ENCODE data around the gene ANAPC1.
"Not testable (repeated sequence)": the region's sequence is repeated elsewhere in the genome, so short reads cannot be mapped to it uniquely, and the experiment has no call there.

Gene ANAPC1

DNA sequence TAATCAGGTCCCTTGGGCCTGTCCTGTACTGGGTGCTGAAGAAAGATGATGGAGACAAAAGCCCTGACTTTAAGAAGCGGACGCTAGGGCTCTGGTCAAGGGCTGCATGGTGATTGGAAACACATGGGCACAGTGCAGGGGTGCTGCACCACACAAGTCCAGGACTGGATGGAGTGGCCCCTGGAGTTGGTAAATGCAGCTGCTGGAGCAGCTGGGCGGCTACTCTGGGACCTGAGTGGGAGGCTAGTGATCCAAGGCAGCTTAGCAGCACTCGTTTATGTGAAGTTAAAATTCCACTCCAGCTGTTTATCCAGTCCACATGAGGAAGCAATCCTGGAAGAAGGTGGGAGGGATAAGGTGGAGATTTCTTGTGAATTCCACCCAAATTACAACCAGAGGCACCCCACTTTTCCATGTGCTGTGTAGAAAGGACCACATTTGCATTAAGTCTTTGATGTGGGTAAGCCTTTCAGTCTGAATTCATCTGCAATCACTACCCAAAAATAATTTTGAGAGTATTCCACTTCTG, 39.3 kb upstream of the ANAPC1 start:
- DNase-seq (ENCODE audit: low read depth in 2 of 2), result peak in 1 of 2 donors; percentile 15
- no peak overlapping the region for H3K4me3 ChIP-seq (replicated peaks in 1 of 2; ENCODE audit: low read depth in 2 of 2, low read length in 2 of 2)
- TF ChIP-seq, protein P1, sequence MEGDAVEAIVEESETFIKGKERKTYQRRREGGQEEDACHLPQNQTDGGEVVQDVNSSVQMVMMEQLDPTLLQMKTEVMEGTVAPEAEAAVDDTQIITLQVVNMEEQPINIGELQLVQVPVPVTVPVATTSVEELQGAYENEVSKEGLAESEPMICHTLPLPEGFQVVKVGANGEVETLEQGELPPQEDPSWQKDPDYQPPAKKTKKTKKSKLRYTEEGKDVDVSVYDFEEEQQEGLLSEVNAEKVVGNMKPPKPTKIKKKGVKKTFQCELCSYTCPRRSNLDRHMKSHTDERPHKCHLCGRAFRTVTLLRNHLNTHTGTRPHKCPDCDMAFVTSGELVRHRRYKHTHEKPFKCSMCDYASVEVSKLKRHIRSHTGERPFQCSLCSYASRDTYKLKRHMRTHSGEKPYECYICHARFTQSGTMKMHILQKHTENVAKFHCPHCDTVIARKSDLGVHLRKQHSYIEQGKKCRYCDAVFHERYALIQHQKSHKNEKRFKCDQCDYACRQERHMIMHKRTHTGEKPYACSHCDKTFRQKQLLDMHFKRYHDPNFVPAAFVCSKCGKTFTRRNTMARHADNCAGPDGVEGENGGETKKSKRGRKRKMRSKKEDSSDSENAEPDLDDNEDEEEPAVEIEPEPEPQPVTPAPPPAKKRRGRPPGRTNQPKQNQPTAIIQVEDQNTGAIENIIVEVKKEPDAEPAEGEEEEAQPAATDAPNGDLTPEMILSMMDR (IDR thresholded peaks at IDR 0.05; ENCODE audit: low read depth, low read length), result no peak

DNA sequence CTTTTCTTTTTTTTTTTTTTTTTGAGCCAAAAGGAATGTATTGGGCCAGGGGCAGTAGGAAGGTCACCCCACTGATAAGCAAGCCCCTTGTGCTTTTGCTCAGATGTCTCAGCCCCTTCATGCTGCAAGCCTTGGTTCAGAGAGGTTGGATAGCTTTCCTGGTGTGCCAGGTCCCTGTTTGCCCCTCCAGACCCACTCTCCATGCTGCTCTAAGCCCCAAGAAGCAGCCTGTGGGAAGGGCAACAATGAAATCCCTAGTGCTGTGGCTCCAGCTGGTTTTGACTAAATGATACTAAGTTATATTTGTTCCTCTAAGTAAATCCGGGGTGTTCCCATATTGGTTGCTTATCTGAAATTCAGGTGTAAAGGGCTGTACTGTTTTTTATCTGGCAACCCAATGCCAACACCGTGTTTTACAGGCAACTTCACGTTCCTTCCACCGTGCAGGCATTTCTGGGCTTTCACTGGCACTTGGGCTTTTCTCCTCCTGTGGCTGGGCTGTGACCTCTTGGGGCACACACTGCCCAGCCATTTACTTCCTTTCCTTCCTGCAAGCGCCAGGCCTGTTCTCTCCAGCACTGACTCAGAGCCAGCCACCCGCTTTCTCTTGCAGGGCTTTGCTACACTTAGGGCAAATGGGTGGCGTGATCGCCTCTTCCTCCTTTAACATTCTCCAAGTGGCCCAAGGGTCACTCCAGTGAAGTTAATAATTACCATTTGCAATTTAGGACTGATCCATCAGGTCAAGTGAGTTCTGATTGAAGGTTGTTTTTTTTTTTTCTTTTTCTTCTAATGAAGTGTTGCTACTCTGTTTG, 36.0 kb upstream of the ANAPC1 start:
- H3K4me3 ChIP-seq (replicated peaks in 1 of 2; ENCODE audit: low read depth in 2 of 2, low read length in 2 of 2), result no peak overlapping the region
- DNase-seq (ENCODE audit: low read depth in 2 of 2), result peak in 1 of 2 donors; percentile 32
- TF ChIP-seq, protein P1 (IDR thresholded peaks at IDR 0.05; ENCODE audit: low read depth, low read length), result no peak

DNA sequence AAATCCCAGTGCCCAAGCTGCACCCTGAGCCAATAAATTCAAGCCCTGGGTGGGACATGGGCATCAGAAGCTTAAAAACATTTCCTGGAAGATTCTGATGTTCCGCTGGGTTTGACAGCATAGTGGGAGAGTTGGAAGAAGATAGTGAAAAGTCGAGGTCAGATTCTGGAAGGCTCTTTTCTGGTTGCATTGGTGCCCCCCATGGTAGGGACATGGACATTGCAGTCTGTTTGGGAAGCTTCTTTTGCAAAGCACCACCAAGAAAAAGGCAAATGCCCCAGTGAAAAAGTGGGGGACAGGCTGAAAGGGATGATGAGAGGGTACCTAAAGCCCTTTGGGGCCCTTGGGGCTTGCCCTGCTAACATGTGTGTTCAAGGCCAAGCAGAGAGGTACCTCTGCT, 35.4 kb upstream of the ANAPC1 start:
- TF ChIP-seq, protein P1 (IDR thresholded peaks at IDR 0.05; ENCODE audit: low read depth, low read length), result peak; percentile 30
- no peak for DNase-seq (ENCODE audit: low read depth in 2 of 2)
- H3K4me3 ChIP-seq (replicated peaks in 1 of 2; ENCODE audit: low read depth in 2 of 2, low read length in 2 of 2), result no peak overlapping the region

DNA sequence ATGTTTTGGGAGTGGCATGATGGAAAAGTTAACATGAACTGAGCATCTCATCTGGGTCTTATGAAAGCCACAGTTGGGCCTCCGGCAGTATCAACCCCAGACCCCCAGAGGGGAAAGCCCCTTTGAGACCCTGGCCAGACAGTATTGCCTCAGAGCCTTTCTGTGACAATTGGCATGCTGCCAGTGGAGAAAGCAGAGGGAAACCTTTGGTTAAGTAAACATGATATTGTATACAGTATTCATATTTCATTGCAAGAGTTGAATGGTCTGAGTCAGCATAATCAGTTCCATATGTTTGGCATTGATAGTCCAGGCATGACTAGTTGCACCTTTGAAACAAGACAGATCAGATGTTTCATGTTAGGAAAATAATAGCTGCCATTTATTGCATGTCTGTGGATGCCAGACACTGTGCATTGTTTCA, 34.4 kb upstream of the ANAPC1 start:
- TF ChIP-seq, protein P1 (IDR thresholded peaks at IDR 0.05; ENCODE audit: low read depth, low read length), result no peak
- DNase-seq (ENCODE audit: low read depth in 2 of 2), result peak; percentile 77 to 82

DNA sequence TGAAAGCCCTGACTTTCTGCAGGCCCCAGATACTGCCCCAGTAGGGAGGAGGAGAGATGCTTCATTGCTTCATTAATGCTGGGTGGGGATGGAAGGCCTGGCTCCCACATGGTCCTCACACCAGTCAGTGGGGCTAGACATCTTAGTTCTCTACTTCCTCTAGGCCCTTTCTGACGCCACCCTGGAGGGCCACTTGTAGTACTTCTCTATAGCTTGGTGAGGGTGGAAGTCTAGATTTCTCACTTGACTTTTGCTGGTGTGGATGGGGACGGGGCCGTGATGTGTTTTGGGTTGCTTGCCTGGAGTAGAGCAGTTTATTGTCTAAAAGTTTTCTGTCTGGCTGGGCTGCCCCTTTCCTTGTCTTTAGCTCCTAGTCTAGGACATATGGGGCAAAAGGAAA, 33.1 kb upstream of the ANAPC1 start:
- TF ChIP-seq, protein P1 (IDR thresholded peaks at IDR 0.05; ENCODE audit: low read depth, low read length), result no peak
- DNase-seq (ENCODE audit: low read depth in 2 of 2), result no peak
- no peak overlapping the region for H3K4me3 ChIP-seq (replicated peaks in 1 of 2; ENCODE audit: low read depth in 2 of 2, low read length in 2 of 2)

More for the DNA sequence above, 34.4 kb upstream of the ANAPC1 start:
- no peak overlapping the region for H3K4me3 ChIP-seq (replicated peaks in 1 of 2; ENCODE audit: low read depth in 2 of 2, low read length in 2 of 2)

DNA sequence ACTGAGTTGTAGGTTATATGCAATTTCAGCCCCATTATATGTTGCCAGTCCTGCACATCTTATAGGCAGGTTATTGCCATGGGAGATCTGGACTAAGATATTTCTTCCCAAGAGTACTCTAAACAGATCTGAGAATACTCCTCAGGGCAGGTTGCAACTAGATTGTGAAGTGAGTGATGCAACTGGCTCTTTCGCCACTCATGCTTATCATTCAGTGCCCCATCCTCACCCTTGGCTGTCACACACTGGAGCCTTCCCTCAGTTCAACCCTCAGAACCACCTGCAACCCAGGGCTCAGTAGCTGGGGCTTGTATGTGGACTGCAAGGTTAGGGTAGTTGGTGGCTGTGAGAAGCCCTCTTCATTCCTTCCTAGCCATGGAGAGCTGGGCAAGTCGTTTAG, 28.6 kb upstream of the ANAPC1 start:
- DNase-seq (ENCODE audit: low read depth in 2 of 2), result no peak
- no peak overlapping the region for H3K4me3 ChIP-seq (replicated peaks in 1 of 2; ENCODE audit: low read depth in 2 of 2, low read length in 2 of 2)
- TF ChIP-seq, protein P1 (IDR thresholded peaks at IDR 0.05; ENCODE audit: low read depth, low read length), result no peak

DNA sequence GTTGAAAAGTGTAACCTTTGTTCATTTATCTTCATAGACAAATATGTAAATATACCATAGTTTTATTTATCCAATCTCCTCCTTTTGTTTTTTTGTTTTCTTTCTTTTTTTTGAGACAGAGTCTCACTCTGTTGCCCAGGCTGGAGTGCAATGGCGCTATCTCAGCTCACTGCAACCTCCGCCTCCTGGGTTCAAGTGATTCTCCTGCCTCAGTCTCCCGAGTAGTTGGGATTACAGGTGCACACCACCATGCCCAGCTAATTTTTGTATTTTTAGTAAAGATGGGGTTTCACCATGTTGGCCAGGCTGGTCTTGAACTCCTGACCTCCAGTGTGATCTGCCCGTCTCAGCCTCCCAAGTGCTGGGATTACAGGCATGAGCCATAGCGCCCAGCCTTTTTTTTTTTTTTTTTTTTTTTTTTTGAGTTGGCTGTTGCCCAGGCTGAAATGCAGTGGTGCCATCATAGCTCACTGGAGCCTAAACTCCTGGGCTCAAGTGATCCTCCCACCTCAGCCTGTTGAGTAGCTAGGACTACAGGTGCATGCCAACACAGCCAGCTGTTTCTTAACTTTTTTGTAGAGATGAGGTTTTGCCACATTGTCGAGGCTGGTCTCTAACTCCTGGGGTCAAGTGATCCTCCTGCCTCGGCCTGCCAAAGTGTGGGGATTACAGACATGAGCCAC, 27.4 kb upstream of the ANAPC1 start:
- not testable (repeated sequence) for DNase-seq (ENCODE audit: low read depth in 2 of 2); H3K4me3 ChIP-seq (replicated peaks in 1 of 2; ENCODE audit: low read depth in 2 of 2, low read length in 2 of 2)
